WTC11 (cell line): ENCODE measurements around the gene PAF1. TPM values are rescaled to one million over a fixed set of nuclear protein-coding genes. Genes with fewer than 3 reads are reported as not detected.
A peak's percentile ranks its signal among the peaks of the same experiment; 100 is the strongest.

Experiments used
- ETV6 ChIP-seq: sonication (generic); formaldehyde crosslinking; IDR thresholded peaks from 2 replicates; pipeline ENCODE4 v1.8.1; 2022; ENCODE audit warnings: mild to moderate bottlenecking, missing genetic modification reagents
- FOXK1 ChIP-seq: sonication (generic); formaldehyde crosslinking; IDR thresholded peaks from 2 replicates; pipeline ENCODE4 v1.8.0; 2022; ENCODE audit warnings: mild to moderate bottlenecking, moderate library complexity, missing genetic modification reagents
- GRHL2 ChIP-seq: fragments of 250-450 bp; sonication (Bioruptor Pico); IDR thresholded peaks from 2 replicates; pipeline ENCODE4 v1.8.0; 2022; ENCODE audit warnings: mild to moderate bottlenecking, moderate library complexity; ENCODE audit not compliant: insufficient replicate concordance, severe bottlenecking
- GTF2I ChIP-seq: fragments of 250-450 bp; sonication (Bioruptor Pico); conservative IDR thresholded peaks from 2 replicates; pipeline ENCODE4 v1.4.0; 2021; ENCODE audit warnings: mild to moderate bottlenecking
- HMGA2 ChIP-seq: fragments of 250-450 bp; sonication (Bioruptor Pico); IDR thresholded peaks from 2 replicates; pipeline ENCODE4 v1.4.0; 2021; ENCODE audit warnings: mild to moderate bottlenecking, moderate library complexity
- MYBL2 ChIP-seq: sonication (generic); formaldehyde crosslinking; IDR thresholded peaks from 2 replicates; pipeline ENCODE4 v1.8.1; 2023; ENCODE audit warnings: mild to moderate bottlenecking, moderate library complexity, missing genetic modification reagents
- NFYB ChIP-seq: sonication (generic); formaldehyde crosslinking; conservative IDR thresholded peaks from 2 replicates; pipeline ENCODE4 v1.8.0; 2022; ENCODE audit warnings: low read depth, missing genetic modification reagents
- NR1H2 ChIP-seq: sonication (generic); formaldehyde crosslinking; IDR thresholded peaks from 2 replicates; pipeline ENCODE4 v1.9.0; 2021; ENCODE audit warnings: mild to moderate bottlenecking, moderate library complexity, missing genetic modification reagents
- NR2C2 ChIP-seq: sonication (generic); formaldehyde crosslinking; IDR thresholded peaks from 2 replicates; pipeline ENCODE4 v1.8.0; 2022; ENCODE audit warnings: mild to moderate bottlenecking, missing genetic modification reagents
- SP1 ChIP-seq: sonication (generic); formaldehyde crosslinking; conservative IDR thresholded peaks from 2 replicates; pipeline ENCODE4 v1.8.1; 2022; ENCODE audit warnings: missing genetic modification reagents
- TCF7 ChIP-seq: sonication (generic); formaldehyde crosslinking; IDR thresholded peaks from 2 replicates; pipeline ENCODE4 v1.8.0; 2022; ENCODE audit warnings: mild to moderate bottlenecking, low read depth, missing genetic modification reagents, moderate library complexity
- TEAD1 ChIP-seq: sonication (generic); formaldehyde crosslinking; IDR thresholded peaks from 2 replicates; pipeline ENCODE4 v1.8.0; 2022; ENCODE audit warnings: mild to moderate bottlenecking, missing genetic modification reagents
- TEAD4 ChIP-seq: sonication (generic); formaldehyde crosslinking; IDR thresholded peaks from 2 replicates; pipeline ENCODE4 v1.8.0; 2022; ENCODE audit warnings: mild to moderate bottlenecking, missing genetic modification reagents
- ZNF121 ChIP-seq: sonication (generic); formaldehyde crosslinking; IDR thresholded peaks from 2 replicates; pipeline ENCODE4 v1.8.0; 2023; ENCODE audit warnings: missing genetic modification reagents
- ZNF396 ChIP-seq: fragments of 250-450 bp; sonication (Bioruptor Pico); IDR thresholded peaks from 2 replicates; pipeline ENCODE4 v1.8.0; 2021; ENCODE audit warnings: mild to moderate bottlenecking, moderate library complexity, borderline replicate concordance
- total RNA-seq: library from RNA; stranded (reverse); gene quantifications from 3 replicates; pipeline ENCODE4 v1.2.3, GENCODE V29; 2021
- TF ChIP-seq, protein P1 (sequence below): sonication (generic); formaldehyde crosslinking; IDR thresholded peaks from 2 replicates; pipeline ENCODE4 v1.8.1; 2023; ENCODE audit warnings: mild to moderate bottlenecking, missing genetic modification reagents
- TF ChIP-seq, protein P2 (sequence below): sonication (generic); formaldehyde crosslinking; IDR thresholded peaks from 2 replicates; pipeline ENCODE4 v1.8.0; 2023; ENCODE audit warnings: mild to moderate bottlenecking, missing genetic modification reagents
- TF ChIP-seq, protein P3 (sequence below): sonication (generic); formaldehyde crosslinking; IDR thresholded peaks from 2 replicates; pipeline ENCODE4 v1.8.1; 2023; ENCODE audit warnings: mild to moderate bottlenecking, moderate library complexity, missing genetic modification reagents
- TF ChIP-seq, protein P4 (sequence below): fragments of 250-450 bp; sonication (Bioruptor Pico); IDR thresholded peaks from 2 replicates; pipeline ENCODE4 v1.9.0; 2021; ENCODE audit warnings: mild to moderate bottlenecking
- TF ChIP-seq, protein P5 (sequence below): fragments of 200-600 bp; IDR thresholded peaks from 2 replicates; pipeline ENCODE4 v1.8.0; 2022; ENCODE audit warnings: antibody characterized with exemption
- TF ChIP-seq, protein P6 (sequence below): sonication (generic); formaldehyde crosslinking; IDR thresholded peaks from 2 replicates; pipeline ENCODE4 v1.8.1; 2022; ENCODE audit warnings: mild to moderate bottlenecking, moderate library complexity, missing genetic modification reagents
- TF ChIP-seq, protein P7 (sequence below): sonication (generic); formaldehyde crosslinking; IDR thresholded peaks from 2 replicates; pipeline ENCODE4 v1.8.0; 2022; ENCODE audit warnings: mild to moderate bottlenecking, missing genetic modification reagents
- TF ChIP-seq, protein P8 (sequence below): fragments of 250-450 bp; sonication (Bioruptor Pico); conservative IDR thresholded peaks from 2 replicates; pipeline ENCODE4 v1.9.0; 2021; ENCODE audit warnings: mild to moderate bottlenecking

Gene PAF1
- total RNA-seq, 1 experiment from 2014 or later: 27.8 TPM

DNA sequence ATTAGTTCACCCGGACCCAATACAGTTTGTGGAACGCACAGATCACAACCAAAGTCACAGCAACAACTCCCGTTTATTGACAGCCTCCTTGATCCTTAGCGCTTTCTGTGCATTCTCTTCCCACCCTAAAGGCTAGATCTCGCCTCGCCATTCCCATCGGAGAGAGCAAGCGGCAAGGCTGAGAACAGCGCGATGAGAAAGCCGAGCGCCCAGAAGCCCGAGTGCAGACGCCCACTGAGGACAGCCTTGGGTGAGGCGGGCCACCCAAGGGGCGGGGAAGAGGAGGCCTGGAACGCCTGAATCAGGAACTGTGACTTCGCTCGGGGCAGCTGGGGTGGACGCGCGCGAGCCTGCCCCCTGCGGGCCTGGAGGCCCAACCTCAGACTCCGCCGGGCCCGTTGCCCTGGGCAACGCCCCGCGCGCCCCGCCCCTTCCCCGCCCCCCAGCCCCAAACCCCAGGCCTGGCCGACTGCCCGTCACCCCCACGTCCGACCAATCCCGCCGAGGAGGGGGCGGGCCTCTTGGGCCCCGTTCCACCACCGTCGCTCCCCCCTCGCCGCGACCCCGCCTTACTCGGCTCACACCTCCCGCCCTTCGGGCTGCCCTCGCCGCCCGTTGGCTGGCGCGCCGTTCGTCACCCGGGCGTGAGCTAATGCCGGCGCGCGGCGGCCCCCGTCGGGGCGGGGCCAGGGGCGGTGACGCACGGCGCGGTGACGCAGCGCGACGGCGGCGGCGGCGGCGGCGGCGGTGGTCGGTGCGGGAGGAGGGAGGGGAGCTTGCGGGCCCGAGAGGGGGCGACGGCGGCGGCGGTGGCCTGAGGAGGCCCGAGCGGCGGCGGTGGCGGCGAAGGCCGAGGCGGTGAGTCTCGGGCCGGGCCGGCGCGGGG, 48.9 kb downstream of the PAF1 start, which contains the start of gene SAMD4B (continued):
- TF ChIP-seq NR1H2 (CRISPR knock-in tag) (no peak), TEAD1 (CRISPR knock-in tag) (peak; percentile 67), ZNF121 (CRISPR knock-in tag) (no peak), NFYB (CRISPR knock-in tag) (peak; percentile 93), GRHL2 (CRISPR knock-in tag) (no peak), ZNF396 (CRISPR knock-in tag) (no peak), MYBL2 (no peak; the same call in none of the 2 replicates), ETV6 (CRISPR knock-in tag) (peak; percentile 60; the same call in 1 of the 2 replicates), GTF2I (CRISPR knock-in tag) (no peak), NR2C2 (no peak), FOXK1 (CRISPR knock-in tag) (peak; percentile 72; the same call in 1 of the 2 replicates), SP1 (peak; percentile 97), TCF7 (no peak), HMGA2 (CRISPR knock-in tag) (0 out of 2 replicates have a peak, but pooled peaks have one; percentile 13), TEAD4 (CRISPR knock-in tag) (0 out of 2 replicates have a peak, but pooled peaks have one; percentile 15)
- TF ChIP-seq, protein P1, sequence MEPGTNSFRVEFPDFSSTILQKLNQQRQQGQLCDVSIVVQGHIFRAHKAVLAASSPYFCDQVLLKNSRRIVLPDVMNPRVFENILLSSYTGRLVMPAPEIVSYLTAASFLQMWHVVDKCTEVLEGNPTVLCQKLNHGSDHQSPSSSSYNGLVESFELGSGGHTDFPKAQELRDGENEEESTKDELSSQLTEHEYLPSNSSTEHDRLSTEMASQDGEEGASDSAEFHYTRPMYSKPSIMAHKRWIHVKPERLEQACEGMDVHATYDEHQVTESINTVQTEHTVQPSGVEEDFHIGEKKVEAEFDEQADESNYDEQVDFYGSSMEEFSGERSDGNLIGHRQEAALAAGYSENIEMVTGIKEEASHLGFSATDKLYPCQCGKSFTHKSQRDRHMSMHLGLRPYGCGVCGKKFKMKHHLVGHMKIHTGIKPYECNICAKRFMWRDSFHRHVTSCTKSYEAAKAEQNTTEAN (CRISPR knock-in tag): 0 out of 2 replicates have a peak, but pooled peaks have one; percentile 48
- TF ChIP-seq, protein P2, sequence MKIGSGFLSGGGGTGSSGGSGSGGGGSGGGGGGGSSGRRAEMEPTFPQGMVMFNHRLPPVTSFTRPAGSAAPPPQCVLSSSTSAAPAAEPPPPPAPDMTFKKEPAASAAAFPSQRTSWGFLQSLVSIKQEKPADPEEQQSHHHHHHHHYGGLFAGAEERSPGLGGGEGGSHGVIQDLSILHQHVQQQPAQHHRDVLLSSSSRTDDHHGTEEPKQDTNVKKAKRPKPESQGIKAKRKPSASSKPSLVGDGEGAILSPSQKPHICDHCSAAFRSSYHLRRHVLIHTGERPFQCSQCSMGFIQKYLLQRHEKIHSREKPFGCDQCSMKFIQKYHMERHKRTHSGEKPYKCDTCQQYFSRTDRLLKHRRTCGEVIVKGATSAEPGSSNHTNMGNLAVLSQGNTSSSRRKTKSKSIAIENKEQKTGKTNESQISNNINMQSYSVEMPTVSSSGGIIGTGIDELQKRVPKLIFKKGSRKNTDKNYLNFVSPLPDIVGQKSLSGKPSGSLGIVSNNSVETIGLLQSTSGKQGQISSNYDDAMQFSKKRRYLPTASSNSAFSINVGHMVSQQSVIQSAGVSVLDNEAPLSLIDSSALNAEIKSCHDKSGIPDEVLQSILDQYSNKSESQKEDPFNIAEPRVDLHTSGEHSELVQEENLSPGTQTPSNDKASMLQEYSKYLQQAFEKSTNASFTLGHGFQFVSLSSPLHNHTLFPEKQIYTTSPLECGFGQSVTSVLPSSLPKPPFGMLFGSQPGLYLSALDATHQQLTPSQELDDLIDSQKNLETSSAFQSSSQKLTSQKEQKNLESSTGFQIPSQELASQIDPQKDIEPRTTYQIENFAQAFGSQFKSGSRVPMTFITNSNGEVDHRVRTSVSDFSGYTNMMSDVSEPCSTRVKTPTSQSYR (CRISPR knock-in tag): no peak
- TF ChIP-seq, protein P3, sequence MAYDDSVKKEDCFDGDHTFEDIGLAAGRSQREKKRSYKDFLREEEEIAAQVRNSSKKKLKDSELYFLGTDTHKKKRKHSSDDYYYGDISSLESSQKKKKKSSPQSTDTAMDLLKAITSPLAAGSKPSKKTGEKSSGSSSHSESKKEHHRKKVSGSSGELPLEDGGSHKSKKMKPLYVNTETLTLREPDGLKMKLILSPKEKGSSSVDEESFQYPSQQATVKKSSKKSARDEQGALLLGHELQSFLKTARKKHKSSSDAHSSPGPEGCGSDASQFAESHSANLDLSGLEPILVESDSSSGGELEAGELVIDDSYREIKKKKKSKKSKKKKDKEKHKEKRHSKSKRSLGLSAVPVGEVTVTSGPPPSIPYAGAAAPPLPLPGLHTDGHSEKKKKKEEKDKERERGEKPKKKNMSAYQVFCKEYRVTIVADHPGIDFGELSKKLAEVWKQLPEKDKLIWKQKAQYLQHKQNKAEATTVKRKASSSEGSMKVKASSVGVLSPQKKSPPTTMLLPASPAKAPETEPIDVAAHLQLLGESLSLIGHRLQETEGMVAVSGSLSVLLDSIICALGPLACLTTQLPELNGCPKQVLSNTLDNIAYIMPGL (CRISPR knock-in tag): 0 out of 2 replicates have a peak, but pooled peaks have one; percentile 76
- TF ChIP-seq, protein P4, sequence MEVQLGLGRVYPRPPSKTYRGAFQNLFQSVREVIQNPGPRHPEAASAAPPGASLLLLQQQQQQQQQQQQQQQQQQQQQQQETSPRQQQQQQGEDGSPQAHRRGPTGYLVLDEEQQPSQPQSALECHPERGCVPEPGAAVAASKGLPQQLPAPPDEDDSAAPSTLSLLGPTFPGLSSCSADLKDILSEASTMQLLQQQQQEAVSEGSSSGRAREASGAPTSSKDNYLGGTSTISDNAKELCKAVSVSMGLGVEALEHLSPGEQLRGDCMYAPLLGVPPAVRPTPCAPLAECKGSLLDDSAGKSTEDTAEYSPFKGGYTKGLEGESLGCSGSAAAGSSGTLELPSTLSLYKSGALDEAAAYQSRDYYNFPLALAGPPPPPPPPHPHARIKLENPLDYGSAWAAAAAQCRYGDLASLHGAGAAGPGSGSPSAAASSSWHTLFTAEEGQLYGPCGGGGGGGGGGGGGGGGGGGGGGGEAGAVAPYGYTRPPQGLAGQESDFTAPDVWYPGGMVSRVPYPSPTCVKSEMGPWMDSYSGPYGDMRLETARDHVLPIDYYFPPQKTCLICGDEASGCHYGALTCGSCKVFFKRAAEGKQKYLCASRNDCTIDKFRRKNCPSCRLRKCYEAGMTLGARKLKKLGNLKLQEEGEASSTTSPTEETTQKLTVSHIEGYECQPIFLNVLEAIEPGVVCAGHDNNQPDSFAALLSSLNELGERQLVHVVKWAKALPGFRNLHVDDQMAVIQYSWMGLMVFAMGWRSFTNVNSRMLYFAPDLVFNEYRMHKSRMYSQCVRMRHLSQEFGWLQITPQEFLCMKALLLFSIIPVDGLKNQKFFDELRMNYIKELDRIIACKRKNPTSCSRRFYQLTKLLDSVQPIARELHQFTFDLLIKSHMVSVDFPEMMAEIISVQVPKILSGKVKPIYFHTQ (CRISPR knock-in tag): no peak
- TF ChIP-seq, protein P5, sequence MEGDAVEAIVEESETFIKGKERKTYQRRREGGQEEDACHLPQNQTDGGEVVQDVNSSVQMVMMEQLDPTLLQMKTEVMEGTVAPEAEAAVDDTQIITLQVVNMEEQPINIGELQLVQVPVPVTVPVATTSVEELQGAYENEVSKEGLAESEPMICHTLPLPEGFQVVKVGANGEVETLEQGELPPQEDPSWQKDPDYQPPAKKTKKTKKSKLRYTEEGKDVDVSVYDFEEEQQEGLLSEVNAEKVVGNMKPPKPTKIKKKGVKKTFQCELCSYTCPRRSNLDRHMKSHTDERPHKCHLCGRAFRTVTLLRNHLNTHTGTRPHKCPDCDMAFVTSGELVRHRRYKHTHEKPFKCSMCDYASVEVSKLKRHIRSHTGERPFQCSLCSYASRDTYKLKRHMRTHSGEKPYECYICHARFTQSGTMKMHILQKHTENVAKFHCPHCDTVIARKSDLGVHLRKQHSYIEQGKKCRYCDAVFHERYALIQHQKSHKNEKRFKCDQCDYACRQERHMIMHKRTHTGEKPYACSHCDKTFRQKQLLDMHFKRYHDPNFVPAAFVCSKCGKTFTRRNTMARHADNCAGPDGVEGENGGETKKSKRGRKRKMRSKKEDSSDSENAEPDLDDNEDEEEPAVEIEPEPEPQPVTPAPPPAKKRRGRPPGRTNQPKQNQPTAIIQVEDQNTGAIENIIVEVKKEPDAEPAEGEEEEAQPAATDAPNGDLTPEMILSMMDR: peak; percentile 41
- TF ChIP-seq, protein P6, sequence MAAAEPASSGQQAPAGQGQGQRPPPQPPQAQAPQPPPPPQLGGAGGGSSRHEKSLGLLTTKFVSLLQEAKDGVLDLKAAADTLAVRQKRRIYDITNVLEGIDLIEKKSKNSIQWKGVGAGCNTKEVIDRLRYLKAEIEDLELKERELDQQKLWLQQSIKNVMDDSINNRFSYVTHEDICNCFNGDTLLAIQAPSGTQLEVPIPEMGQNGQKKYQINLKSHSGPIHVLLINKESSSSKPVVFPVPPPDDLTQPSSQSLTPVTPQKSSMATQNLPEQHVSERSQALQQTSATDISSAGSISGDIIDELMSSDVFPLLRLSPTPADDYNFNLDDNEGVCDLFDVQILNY (CRISPR knock-in tag): no peak
- TF ChIP-seq, protein P7, sequence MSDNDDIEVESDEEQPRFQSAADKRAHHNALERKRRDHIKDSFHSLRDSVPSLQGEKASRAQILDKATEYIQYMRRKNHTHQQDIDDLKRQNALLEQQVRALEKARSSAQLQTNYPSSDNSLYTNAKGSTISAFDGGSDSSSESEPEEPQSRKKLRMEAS (CRISPR knock-in tag): peak; percentile 72
- TF ChIP-seq, protein P8, sequence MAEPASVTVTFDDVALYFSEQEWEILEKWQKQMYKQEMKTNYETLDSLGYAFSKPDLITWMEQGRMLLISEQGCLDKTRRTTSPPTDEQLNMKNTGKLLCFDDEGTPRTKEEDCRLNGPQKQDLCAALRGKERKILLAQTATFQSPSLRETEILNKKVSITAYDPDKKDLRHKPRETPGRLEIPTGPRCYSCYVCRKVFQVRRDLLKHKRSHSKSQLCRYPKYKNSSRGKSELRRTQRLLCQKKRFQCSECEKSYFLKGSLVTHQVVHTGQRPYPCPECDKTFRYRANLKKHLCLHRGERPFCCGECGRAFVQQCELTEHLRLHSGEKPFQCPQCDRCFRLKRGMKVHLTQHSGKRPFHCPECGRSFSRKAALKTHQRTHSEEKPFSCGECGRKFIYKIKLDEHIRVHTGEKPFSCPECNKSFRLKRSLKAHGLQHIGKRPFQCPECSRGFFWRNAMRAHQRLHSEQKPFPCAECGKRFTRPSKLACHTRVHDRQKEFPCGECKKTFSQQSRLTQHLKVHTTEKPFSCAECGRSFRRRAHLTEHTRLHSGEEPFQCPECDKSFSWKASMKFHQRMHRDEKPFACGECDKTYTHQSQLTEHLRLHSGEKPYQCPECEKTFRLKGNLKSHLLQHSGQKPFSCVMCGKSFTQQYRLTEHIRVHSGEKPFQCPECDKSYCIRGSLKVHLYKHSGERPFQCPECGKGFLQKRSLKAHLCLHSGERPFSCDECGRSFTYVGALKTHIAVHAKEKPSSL (CRISPR knock-in tag): no peak
